ENCODE measurements around the gene SDHB. TPM values are rescaled to one million over a fixed set of nuclear protein-coding genes. Genes with fewer than 3 reads are reported as not detected.

The SDHB gene
- total and polyA plus RNA-seq, 2 donors (not counting 1 experiment from before 2014, with no cell fraction given): 58.0 to 61.0 TPM

- Mint-ChIP-seq H3K9me3 (ENCODE audit: insufficient read depth) (no peaks in the 10 kb centered on the region), H3K27ac (no peak overlapping the region), H3K4me1 (no peaks in the 10 kb centered on the region), H3K27me3 (peaks cover 6% of the 10 kb centered on the region), H3K4me3 (no peak overlapping the region)
- Histone ChIP-seq H3K4me3 (ENCODE audit: control extremely low read depth in 1 of 5, extremely low read depth in 1 of 5, insufficient read depth in 1 of 5, low read depth in 2 of 5, low read length in 4 of 5) (no peak overlapping the region), H3K36me3 (replicated peaks in 1 of 2; ENCODE audit: control extremely low read depth in 1 of 2, control insufficient read depth in 1 of 2, extremely low read depth in 1 of 2, insufficient read depth in 2 of 2, low read length in 1 of 2) (no peaks in the 10 kb centered on the region), H2AFZ (ENCODE audit: insufficient read depth, low read depth, low read length, poor library complexity, severe bottlenecking) (no peak overlapping the region), H3K4me2 (replicated peaks; ENCODE audit: low read depth, low read length, poor library complexity, severe bottlenecking) (no peak overlapping the region), H4K20me1 (ENCODE audit: control insufficient read depth, insufficient read depth, low read length, poor library complexity, severe bottlenecking) (no peaks in the 10 kb centered on the region), H3K27me3 (replicated peaks in 1 of 4; ENCODE audit: control extremely low read depth in 1 of 4, control insufficient read depth in 3 of 4, insufficient read depth in 4 of 4, low read length in 3 of 4) (no peaks in the 10 kb centered on the region), H3K4me1 (ENCODE audit: control insufficient read depth in 2 of 2, insufficient read depth in 2 of 2, low read length in 2 of 2) (no peaks in the 10 kb centered on the region), H3K27ac (ENCODE audit: low read length in 2 of 2) (no peak overlapping the region), H3K9ac (ENCODE audit: low read length) (no peak overlapping the region), H3K9me3 (ENCODE audit: control extremely low read depth in 1 of 3, control insufficient read depth in 2 of 3, insufficient read depth in 1 of 3, low read length in 2 of 3) (peaks cover 0 to 9% (median under 1%) of the 10 kb centered on the region in 3 donors), H3K79me2 (ENCODE audit: control insufficient read depth, insufficient read depth, low read length) (no peaks in the 10 kb centered on the region)
- WGBS (ENCODE audit: insufficient coverage): 79% methylated on average over 10 of the region's 10 CpGs
- ChIA-PET POLR2A (no interaction called here), CTCF (no interaction called here)
- intact Hi-C loops (cut with micrococcal nuclease): no loop called here
- no peak for ATAC-seq (ENCODE audit: low read depth)
- TF ChIP-seq CTCF (IDR thresholded peaks at IDR 0.05) (no peak), EZH2 (IDR thresholded peaks at IDR 0.05; ENCODE audit: borderline replicate concordance, insufficient read depth, low read depth, low read length, poor library complexity, severe bottlenecking) (no peak)
- DNase-seq: no peak
Observed at GRCh38 chr1:17070163-17070525, 16.3 kb upstream of the SDHB start.

DNA sequence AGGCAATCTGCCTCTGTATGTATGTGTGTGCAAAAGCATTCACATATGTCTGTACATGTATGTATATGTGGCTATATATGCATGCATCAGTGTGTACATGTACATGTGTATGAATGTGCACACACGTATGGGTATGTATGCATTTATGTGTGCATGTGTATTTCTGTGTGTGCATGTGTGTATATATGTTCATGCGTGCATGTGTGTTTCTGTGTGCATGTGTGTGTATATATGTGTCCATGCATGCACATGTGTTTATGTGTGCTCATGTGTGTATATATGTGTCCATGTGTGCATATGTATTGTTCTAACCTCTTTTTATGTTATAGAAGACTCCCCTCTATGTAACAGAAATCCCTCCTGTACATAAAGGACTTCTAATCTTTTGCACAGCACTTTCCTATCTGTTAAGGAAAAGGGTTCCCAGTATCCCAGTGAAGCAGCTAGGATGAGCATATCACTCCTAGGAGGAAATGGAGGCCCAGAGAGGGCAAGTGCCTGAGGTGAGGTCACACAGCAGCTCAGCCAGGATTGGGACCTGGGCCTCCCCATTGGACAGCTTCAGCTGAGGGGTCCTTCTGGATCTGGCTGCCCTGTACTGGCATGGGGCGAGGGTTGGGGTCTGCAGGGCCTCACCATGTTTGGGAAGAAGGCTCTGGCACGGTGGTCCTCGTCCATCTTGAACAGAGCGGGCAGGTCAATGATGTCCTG lies 15.8 kb upstream of the SDHB start:
- POLR2A ChIA-PET: no interaction called here
- no peaks in the 10 kb centered on the region for H3K9me3 Mint-ChIP-seq (ENCODE audit: insufficient read depth)
- Histone ChIP-seq H2AFZ (ENCODE audit: insufficient read depth, low read depth, low read length, poor library complexity, severe bottlenecking) (no peak overlapping the region), H3K27me3 (replicated peaks in 1 of 4; ENCODE audit: control extremely low read depth in 1 of 4, control insufficient read depth in 3 of 4, insufficient read depth in 4 of 4, low read length in 3 of 4) (no peaks in the 10 kb centered on the region), H3K4me2 (replicated peaks; ENCODE audit: low read depth, low read length, poor library complexity, severe bottlenecking) (no peak overlapping the region), H3K27ac (ENCODE audit: low read length in 2 of 2) (no peak overlapping the region), H3K9ac (ENCODE audit: low read length) (no peak overlapping the region), H4K20me1 (ENCODE audit: control insufficient read depth, insufficient read depth, low read length, poor library complexity, severe bottlenecking) (no peaks in the 10 kb centered on the region), H3K4me3 (ENCODE audit: control extremely low read depth in 1 of 5, extremely low read depth in 1 of 5, insufficient read depth in 1 of 5, low read depth in 2 of 5, low read length in 4 of 5) (no peak overlapping the region), H3K9me3 (ENCODE audit: control extremely low read depth in 1 of 3, control insufficient read depth in 2 of 3, insufficient read depth in 1 of 3, low read length in 2 of 3) (peaks cover 0 to 13% (median 2%) of the 10 kb centered on the region in 3 donors), H3K79me2 (ENCODE audit: control insufficient read depth, insufficient read depth, low read length) (no peaks in the 10 kb centered on the region), H3K36me3 (replicated peaks in 1 of 2; ENCODE audit: control extremely low read depth in 1 of 2, control insufficient read depth in 1 of 2, extremely low read depth in 1 of 2, insufficient read depth in 2 of 2, low read length in 1 of 2) (no peaks in the 10 kb centered on the region), H3K4me1 (ENCODE audit: control insufficient read depth in 2 of 2, insufficient read depth in 2 of 2, low read length in 2 of 2) (no peaks in the 10 kb centered on the region)
- H3K4me3 Mint-ChIP-seq: no peak overlapping the region
- intact Hi-C loops (cut with micrococcal nuclease): no loop called here
- CTCF ChIA-PET: no interaction called here
- WGBS (ENCODE audit: insufficient coverage): 83% methylated on average over 5 of the region's 6 CpGs
- no peak overlapping the region for H3K27ac Mint-ChIP-seq
- no peak for TF ChIP-seq EZH2 (IDR thresholded peaks at IDR 0.05; ENCODE audit: borderline replicate concordance, insufficient read depth, low read depth, low read length, poor library complexity, severe bottlenecking)
- TF ChIP-seq CTCF (IDR thresholded peaks at IDR 0.05): no peak
- DNase-seq: no peak
- H3K27me3 Mint-ChIP-seq: peaks cover 6% of the 10 kb centered on the region
- ATAC-seq (ENCODE audit: low read depth): no peak
- H3K4me1 Mint-ChIP-seq: no peaks in the 10 kb centered on the region

Measured in B cell (primary cell).